ENCODE results near the gene TENT4B. TPM values are rescaled to one million over a fixed set of nuclear protein-coding genes. Genes with fewer than 3 reads are reported as not detected.
A peak's percentile ranks its signal among the peaks of the same experiment; 100 is the strongest.

Gene TENT4B
- total and polyA plus RNA-seq, 2 donors (not counting 1 experiment from before 2014, with no cell fraction given), result 11.1 to 12.2 TPM

- Histone ChIP-seq H3K36me3 (ENCODE audit: control insufficient read depth, insufficient read depth, low read length) (no peaks in the 10 kb centered on the region), H2AFZ (ENCODE audit: low read length) (no peak overlapping the region), H4K20me1 (ENCODE audit: control insufficient read depth, extremely low read depth, insufficient read depth, low read length) (no peaks in the 10 kb centered on the region)
These were observed 702 bp downstream of the TENT4B start for GRCh38 chr16:50153596-50154419.

GRCh38 chr16:50154420-50154950 is 1.4 kb downstream of the TENT4B start:
- peak overlapping the region; percentile 79 for H3K9ac ChIP-seq (ENCODE audit: insufficient read depth, low read length)
- H3K79me2 ChIP-seq (ENCODE audit: control insufficient read depth, insufficient read depth, low read length), result peaks cover 56% of the 10 kb centered on the region
- TF ChIP-seq CTCF (conservative IDR thresholded peaks at IDR 0.05 in 1 of 2, IDR thresholded peaks at IDR 0.05 in 1 of 2; ENCODE audit: low read depth in 1 of 2, low read length in 2 of 2), result no peak
- H2AFZ ChIP-seq (ENCODE audit: low read length), result no peak overlapping the region
- H3K4me1 ChIP-seq (ENCODE audit: control insufficient read depth, extremely low read depth, insufficient read depth, low read length), result peaks cover 3% of the 10 kb centered on the region
- H3K4me2 ChIP-seq (ENCODE audit: extremely low read depth, insufficient read depth, low read length), result peak overlapping the region; percentile 79
- H3K27ac ChIP-seq (ENCODE audit: insufficient read depth, low read length), result peak overlapping the region; percentile 66
- DNase-seq (ENCODE audit: low read depth in 2 of 2), result no peak
- H3K9me3 ChIP-seq (ENCODE audit: control insufficient read depth, insufficient read depth, low read depth, low read length), result no peaks in the 10 kb centered on the region
- no peaks in the 10 kb centered on the region for H3K27me3 ChIP-seq (ENCODE audit: control insufficient read depth, insufficient read depth, low read length)
- no peaks in the 10 kb centered on the region for H4K20me1 ChIP-seq (ENCODE audit: control insufficient read depth, extremely low read depth, insufficient read depth, low read length)
- no peaks in the 10 kb centered on the region for H3K36me3 ChIP-seq (ENCODE audit: control insufficient read depth, insufficient read depth, low read length)
- H3K4me3 ChIP-seq (replicated peaks in 1 of 4; ENCODE audit: control extremely low read depth in 1 of 4, insufficient read depth in 1 of 4, low read depth in 3 of 4, low read length in 4 of 4), result peak overlapping the region; percentile 65 to 87 (median 78)

More at GRCh38 chr16:50153596-50154419, 702 bp downstream of the TENT4B start:
- Histone ChIP-seq H3K27me3 (ENCODE audit: control insufficient read depth, insufficient read depth, low read length) (no peaks in the 10 kb centered on the region), H3K9ac (ENCODE audit: insufficient read depth, low read length) (peak overlapping the region; percentile 79), H3K79me2 (ENCODE audit: control insufficient read depth, insufficient read depth, low read length) (peaks cover 50% of the 10 kb centered on the region), H3K4me1 (ENCODE audit: control insufficient read depth, extremely low read depth, insufficient read depth, low read length) (peaks cover 3% of the 10 kb centered on the region), H3K27ac (ENCODE audit: insufficient read depth, low read length) (peak overlapping the region; percentile 66), H3K9me3 (ENCODE audit: control insufficient read depth, insufficient read depth, low read depth, low read length) (no peaks in the 10 kb centered on the region), H3K4me3 (replicated peaks in 1 of 4; ENCODE audit: control extremely low read depth in 1 of 4, insufficient read depth in 1 of 4, low read depth in 3 of 4, low read length in 4 of 4) (peak overlapping the region; percentile 65 to 87 (median 78)), H3K4me2 (ENCODE audit: extremely low read depth, insufficient read depth, low read length) (peak overlapping the region; percentile 79)
- DNase-seq (ENCODE audit: low read depth in 2 of 2), result peak in 1 of 2 donors; percentile 6
- TF ChIP-seq EZH2 (IDR thresholded peaks at IDR 0.05; ENCODE audit: low read length, missing control alignments) (no peak), CTCF (conservative IDR thresholded peaks at IDR 0.05 in 1 of 2, IDR thresholded peaks at IDR 0.05 in 1 of 2; ENCODE audit: low read depth in 1 of 2, low read length in 2 of 2) (no peak)

GRCh38 chr16:50155925-50156324 is 2.8 kb downstream of the TENT4B start:
- Histone ChIP-seq H2AFZ (ENCODE audit: low read length) (no peak overlapping the region), H3K36me3 (ENCODE audit: control insufficient read depth, insufficient read depth, low read length) (no peaks in the 10 kb centered on the region), H3K27ac (ENCODE audit: insufficient read depth, low read length) (no peak overlapping the region), H4K20me1 (ENCODE audit: control insufficient read depth, extremely low read depth, insufficient read depth, low read length) (no peaks in the 10 kb centered on the region), H3K4me2 (ENCODE audit: extremely low read depth, insufficient read depth, low read length) (peak overlapping the region; percentile 79), H3K27me3 (ENCODE audit: control insufficient read depth, insufficient read depth, low read length) (no peaks in the 10 kb centered on the region), H3K9ac (ENCODE audit: insufficient read depth, low read length) (no peak overlapping the region), H3K9me3 (ENCODE audit: control insufficient read depth, insufficient read depth, low read depth, low read length) (no peaks in the 10 kb centered on the region), H3K4me3 (replicated peaks in 1 of 4; ENCODE audit: control extremely low read depth in 1 of 4, insufficient read depth in 1 of 4, low read depth in 3 of 4, low read length in 4 of 4) (peak overlapping the region; percentile 65 to 87 (median 78)), H3K79me2 (ENCODE audit: control insufficient read depth, insufficient read depth, low read length) (peaks cover 70% of the 10 kb centered on the region), H3K4me1 (ENCODE audit: control insufficient read depth, extremely low read depth, insufficient read depth, low read length) (peaks cover 3% of the 10 kb centered on the region)
- TF ChIP-seq EZH2 (IDR thresholded peaks at IDR 0.05; ENCODE audit: low read length, missing control alignments), result no peak
- TF ChIP-seq CTCF (conservative IDR thresholded peaks at IDR 0.05 in 1 of 2, IDR thresholded peaks at IDR 0.05 in 1 of 2; ENCODE audit: low read depth in 1 of 2, low read length in 2 of 2), result no peak
- no peak for DNase-seq (ENCODE audit: low read depth in 2 of 2)
